ENCODE results near the gene DSTN. TPM values are rescaled to one million over a fixed set of nuclear protein-coding genes. Genes with fewer than 3 reads are reported as not detected.

The DSTN gene
- total RNA-seq, 1 donor, result 27.6 TPM

DNA sequence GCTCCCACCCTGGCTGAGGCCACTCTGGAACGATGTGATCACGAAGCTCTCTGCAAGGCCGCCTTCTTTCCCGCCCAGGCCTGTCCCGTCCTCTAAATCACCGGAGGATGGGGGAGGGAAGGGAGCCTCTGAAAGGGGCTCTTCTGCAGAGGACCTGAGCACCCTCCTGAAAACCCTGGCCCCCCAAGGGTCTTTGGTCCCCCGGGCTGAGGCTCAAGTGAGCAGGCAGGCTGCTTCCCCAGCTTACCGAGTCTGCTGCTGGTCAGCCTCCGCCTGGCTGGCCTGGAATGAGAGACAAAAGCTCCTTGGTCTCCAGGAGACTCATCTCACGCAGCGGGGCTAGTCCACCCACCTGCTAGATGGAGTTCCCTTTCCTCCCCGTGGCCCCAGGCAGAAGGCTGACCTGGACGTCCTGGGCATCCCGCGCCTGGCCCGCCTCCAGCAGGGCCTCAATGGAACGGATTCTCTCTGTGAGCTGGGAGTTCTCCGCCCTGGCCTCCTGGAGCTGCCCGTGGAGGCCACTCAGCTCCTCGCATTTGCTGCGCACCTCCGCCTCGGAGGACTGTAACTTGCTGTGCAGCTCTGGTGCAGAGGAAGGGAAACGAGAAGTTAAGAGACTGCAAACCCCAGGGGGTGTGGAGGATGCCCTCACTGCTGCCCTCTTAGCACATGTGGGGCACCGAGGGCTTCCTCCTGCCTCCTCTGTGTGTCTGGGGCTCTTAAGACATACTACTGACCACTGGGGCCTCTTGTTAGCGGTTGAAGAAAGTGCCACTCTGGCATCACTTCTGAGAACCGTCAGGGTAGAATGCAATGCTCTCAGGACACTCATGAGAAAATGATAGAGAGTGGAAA, 57.5 kb downstream of the DSTN start:
- no peaks in the 10 kb centered on the region for H3K9me3 ChIP-seq (ENCODE audit: low read depth, low read length)
- no peaks in the 10 kb centered on the region for H3K4me1 ChIP-seq (ENCODE audit: insufficient read depth, low read length)
- H3K4me3 ChIP-seq (ENCODE audit: low read length), result no peak overlapping the region
- no peaks in the 10 kb centered on the region for H3K27me3 ChIP-seq (ENCODE audit: insufficient read depth, low read length)

DNA sequence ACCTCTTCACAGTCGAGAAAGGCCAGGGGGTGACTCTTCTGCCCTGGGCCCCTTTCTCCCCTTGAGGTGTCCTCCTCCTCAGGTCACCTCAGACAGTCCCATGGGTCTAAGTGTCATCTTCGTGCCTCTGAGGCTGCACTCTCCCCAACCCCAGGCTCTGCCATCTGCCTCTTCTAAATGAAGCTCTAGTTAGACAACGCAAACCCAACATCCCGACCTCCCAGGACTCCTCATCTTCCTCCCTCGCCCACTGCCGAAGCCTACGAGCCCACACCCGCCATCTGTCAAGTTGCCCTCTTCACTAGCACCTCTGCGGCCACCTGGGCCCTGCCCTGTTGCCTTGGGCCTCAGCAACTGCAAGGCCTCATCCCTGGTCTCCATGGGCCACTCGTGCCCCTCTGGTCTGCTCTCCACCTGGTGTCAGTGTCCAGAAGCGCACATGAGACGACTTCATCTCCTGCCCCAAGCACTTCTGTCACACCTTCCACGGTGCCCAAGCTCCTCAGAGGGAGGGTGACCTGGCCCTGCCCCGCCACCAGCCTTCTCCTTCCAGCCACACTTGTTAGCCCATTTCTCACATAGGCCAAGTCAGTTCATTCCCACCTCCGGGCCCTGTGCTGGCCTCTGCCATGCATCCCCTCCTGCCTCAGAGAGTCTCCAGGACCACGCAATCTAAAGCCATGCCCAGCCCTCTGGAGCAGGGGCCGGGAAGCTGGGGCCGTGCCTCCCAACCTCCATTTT, 58.4 kb downstream of the DSTN start:
- Histone ChIP-seq H3K4me3 (ENCODE audit: low read length) (no peak overlapping the region), H3K9me3 (ENCODE audit: low read depth, low read length) (no peaks in the 10 kb centered on the region), H3K27me3 (ENCODE audit: insufficient read depth, low read length) (no peaks in the 10 kb centered on the region), H3K4me1 (ENCODE audit: insufficient read depth, low read length) (no peaks in the 10 kb centered on the region)

DNA sequence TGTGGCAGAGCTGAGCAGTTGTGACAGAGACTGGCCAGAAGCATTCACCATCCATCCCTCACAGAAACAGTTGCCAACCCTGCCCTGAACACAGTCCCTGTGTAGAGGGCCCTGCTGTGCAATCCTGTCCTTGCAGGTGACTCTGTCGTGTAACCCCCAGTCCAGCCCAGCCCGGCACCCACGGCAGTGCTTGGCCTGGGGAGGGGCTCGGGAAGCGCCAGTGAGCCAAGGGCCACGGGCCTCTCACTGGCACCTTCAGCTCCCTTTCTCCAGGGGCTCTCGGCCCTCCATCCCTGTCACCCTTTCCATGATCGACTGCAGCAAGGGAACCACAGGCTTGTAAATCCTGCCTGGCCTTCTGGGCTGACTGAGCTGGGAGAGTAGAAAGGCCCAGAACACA, 59.1 kb downstream of the DSTN start:
- Histone ChIP-seq H3K27me3 (ENCODE audit: insufficient read depth, low read length) (no peaks in the 10 kb centered on the region), H3K4me3 (ENCODE audit: low read length) (no peak overlapping the region), H3K4me1 (ENCODE audit: insufficient read depth, low read length) (no peaks in the 10 kb centered on the region), H3K9me3 (ENCODE audit: low read depth, low read length) (no peaks in the 10 kb centered on the region)

DNA sequence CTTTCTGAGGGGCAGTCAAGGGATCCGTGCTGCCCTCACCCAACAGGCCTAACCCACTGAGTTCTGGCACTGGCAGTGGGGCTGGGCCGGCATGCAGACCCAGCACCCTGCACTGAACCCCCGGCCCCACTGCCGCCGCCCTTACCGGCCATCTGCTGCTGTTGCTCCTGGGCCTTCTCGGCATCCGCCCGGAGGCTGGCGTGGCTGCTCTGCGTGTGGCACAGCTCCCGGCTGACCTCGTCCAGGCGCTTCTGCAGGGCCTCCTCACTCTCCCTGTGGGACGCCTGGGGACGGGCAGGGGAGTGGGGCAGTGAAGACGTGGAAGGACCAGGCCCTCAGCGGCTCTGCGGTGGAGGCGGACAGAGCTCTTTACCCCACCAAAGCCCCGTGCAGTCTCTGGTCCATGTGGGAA, 59.8 kb downstream of the DSTN start:
- H3K4me3 ChIP-seq (ENCODE audit: low read length), result no peak overlapping the region
- H3K4me1 ChIP-seq (ENCODE audit: insufficient read depth, low read length), result no peaks in the 10 kb centered on the region
- H3K27me3 ChIP-seq (ENCODE audit: insufficient read depth, low read length), result no peaks in the 10 kb centered on the region
- no peaks in the 10 kb centered on the region for H3K9me3 ChIP-seq (ENCODE audit: low read depth, low read length)

DNA sequence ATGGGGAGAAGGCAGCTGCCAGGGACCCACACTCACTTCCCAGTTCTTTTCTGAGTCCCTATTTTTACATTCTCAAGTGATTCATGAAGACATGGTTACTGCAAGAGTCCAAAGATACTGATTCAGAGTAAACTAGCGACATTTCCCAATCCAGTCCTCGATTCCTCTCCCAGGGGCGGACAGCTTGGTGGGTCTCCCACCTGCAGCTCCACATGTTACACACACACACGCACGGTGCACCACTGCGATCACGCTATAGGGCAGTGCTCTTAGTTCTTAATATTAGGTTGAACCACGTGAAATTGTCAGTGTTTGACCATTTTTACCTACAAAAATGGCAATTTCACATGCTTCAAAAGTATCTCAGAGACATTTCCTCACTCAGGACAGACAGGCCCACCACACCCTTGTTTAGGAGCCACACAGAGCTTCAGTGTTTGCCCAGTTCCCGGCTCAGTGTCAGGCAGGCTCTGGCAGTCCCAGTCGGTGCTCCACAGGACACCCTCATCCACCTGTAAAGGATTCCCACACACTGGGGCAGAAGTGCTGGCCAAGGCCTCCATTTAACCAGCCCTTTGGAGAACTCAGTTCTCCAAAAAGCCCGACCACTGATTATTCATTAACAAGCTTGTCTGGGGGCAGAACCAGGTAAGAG, 60.4 kb downstream of the DSTN start:
- Histone ChIP-seq H3K9me3 (ENCODE audit: low read depth, low read length) (no peaks in the 10 kb centered on the region), H3K4me3 (ENCODE audit: low read length) (no peak overlapping the region)

DNA sequence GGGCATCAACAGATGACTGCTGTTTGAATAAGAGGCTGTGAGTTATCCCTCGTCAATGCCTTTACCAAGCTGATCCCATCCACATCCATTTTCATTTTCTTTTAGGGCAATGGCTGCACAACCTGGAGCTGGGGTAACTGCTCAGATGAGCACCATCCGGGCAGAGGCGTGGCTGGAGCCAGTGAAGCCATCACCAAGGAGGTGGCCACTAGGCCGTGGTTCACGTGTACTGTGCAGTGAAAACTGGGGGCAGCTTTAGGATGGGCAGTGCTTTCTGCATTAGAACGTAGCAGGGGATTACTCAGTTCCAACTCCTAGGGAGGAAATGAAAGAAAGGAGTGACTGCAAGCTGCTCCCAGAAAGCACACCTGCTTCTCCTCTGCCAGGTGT, 60.9 kb downstream of the DSTN start:
- Histone ChIP-seq H3K4me3 (ENCODE audit: low read length) (no peak overlapping the region), H3K4me1 (ENCODE audit: insufficient read depth, low read length) (no peaks in the 10 kb centered on the region), H3K27me3 (ENCODE audit: insufficient read depth, low read length) (no peaks in the 10 kb centered on the region), H3K9me3 (ENCODE audit: low read depth, low read length) (no peaks in the 10 kb centered on the region)

More for the DNA sequence above, 60.4 kb downstream of the DSTN start:
- Histone ChIP-seq H3K27me3 (ENCODE audit: insufficient read depth, low read length) (no peaks in the 10 kb centered on the region), H3K4me1 (ENCODE audit: insufficient read depth, low read length) (no peaks in the 10 kb centered on the region)

DNA sequence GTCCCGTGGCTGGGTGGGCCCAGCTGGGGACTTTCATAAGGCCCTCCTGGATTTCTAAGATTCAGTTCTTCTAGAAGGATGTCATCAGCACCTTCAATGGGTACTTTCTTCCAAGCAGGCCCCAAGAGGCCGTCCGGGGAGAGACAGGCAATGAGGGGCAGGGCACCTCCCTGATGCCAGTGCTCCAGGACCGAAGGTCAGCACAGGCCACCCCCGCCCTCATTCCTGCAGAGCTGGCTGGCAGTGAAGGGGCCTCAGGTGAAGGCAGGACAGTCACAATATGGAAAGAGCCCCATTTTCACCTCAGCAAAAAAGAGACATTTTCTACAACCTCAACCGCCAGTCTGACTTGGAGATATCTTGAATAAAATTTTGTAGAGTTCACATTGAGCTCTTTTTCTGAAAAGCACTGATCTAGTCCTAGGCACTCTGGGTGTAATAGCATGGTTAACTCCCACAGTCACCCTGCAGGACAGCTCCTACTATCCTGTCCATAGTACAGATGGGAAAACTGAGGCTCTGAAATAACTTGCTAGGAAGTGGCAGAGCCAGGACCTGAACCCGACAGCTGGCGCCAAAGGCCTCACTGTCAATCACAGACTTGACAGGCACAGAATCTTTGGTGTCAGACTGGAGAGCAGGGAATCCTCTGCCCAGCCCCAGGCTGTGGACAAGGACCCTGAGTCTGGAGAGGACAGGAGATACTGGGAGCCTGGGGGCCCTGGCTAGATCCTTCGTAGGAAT, 61.9 kb downstream of the DSTN start:
- Histone ChIP-seq H3K27me3 (ENCODE audit: insufficient read depth, low read length) (no peaks in the 10 kb centered on the region), H3K4me3 (ENCODE audit: low read length) (no peak overlapping the region), H3K4me1 (ENCODE audit: insufficient read depth, low read length) (no peaks in the 10 kb centered on the region), H3K9me3 (ENCODE audit: low read depth, low read length) (no peaks in the 10 kb centered on the region)

DNA sequence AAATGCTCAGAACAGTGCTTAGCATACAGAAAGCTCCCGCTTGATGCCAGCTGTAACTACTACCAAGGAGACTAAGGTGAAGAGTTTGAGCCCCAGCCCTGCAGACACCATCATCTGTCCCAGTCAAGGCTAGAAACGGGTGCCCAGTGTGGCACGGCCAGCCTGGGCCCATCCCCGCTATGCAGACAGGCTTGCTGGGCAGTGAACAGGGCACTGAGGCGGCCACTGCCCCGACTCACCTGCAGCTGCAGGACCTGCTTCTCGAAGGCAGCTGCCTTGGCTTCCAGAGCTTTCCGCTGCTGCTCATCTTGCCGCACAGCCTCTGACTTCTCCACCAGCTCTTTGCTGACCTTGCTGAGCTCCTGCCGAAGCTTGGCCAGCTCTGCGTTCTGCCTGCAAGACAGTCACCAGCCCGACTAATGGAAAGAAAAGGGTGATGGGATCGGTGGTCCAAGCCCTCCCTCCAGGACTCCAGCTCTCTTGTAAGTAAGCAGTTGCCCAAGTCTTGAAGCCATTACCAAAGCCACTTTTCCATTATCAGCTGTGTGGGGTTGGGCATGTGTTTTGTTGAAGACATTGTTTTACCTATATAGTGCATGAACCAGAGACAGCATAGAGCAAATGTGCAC, 63.5 kb downstream of the DSTN start:
- Histone ChIP-seq H3K27me3 (ENCODE audit: insufficient read depth, low read length) (no peaks in the 10 kb centered on the region), H3K4me1 (ENCODE audit: insufficient read depth, low read length) (no peaks in the 10 kb centered on the region), H3K9me3 (ENCODE audit: low read depth, low read length) (no peaks in the 10 kb centered on the region), H3K4me3 (ENCODE audit: low read length) (no peak overlapping the region)

DNA sequence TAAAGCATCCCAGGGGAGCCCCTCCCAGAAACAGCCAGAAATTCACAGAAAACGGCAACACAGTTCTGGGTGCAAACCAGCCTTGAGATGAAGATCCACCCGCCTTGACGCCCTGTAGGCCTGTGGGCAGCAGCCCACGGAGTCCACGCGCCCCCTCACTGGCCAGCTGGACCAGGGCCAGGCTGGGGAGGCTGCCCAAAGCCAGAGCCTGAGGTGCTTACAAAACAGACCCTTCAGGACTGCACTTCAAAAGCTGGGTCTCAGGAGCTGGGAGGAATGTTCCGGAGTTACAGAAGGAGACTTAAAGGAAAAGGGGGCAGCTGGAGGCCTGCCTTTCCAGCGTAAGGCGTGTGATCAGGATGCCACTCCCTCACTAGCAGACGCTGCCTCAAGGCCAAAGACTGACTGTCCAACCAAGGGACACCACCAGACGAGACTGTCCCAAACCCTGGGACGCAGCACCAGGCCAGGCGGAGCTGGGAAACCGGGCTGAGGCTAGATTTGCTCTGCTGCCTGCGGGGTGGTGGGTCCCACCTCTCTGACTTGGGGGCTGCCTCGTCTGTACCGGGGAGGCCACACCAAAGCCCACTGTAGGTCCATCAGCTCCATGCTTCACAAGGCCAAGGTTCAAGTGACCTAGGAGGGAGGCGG, 64.1 kb downstream of the DSTN start:
- H3K4me1 ChIP-seq (ENCODE audit: insufficient read depth, low read length), result no peaks in the 10 kb centered on the region
- H3K9me3 ChIP-seq (ENCODE audit: low read depth, low read length), result no peaks in the 10 kb centered on the region
- H3K27me3 ChIP-seq (ENCODE audit: insufficient read depth, low read length), result no peaks in the 10 kb centered on the region
- no peak overlapping the region for H3K4me3 ChIP-seq (ENCODE audit: low read length)

DNA sequence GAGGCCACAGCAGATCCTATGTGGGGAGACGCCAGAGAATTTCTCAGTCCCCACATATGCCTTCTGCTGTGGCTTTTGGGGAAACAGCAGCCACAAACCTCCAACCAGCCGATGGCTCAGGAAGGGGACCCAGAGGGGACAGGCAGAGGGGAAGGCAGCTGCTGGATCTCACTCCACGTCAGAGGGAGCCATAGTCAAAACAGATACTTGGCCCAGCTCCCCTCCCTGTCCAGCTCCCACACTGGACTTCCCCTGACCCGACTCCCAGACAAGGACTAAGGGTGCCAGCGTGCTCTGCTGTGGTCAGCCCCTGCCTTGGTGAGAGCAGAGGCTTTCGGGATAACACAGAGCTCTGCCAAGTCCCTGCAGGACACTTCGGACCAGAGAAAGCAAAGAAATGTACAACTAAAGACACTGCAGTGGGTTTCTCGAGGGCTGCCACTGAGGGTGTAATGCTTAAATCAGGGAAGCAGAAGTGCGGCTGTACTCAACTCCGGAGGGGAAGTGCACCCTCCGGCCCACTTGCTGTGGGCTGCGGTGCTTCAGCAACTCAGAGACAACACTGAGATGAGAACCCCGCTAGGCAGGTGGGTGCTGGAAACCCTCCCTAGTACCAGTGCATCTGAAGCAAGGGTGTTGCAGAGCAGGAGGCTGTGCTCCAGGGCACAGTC, 64.9 kb downstream of the DSTN start:
- Histone ChIP-seq H3K9me3 (ENCODE audit: low read depth, low read length) (no peaks in the 10 kb centered on the region), H3K4me1 (ENCODE audit: insufficient read depth, low read length) (no peaks in the 10 kb centered on the region), H3K27me3 (ENCODE audit: insufficient read depth, low read length) (no peaks in the 10 kb centered on the region), H3K4me3 (ENCODE audit: low read length) (no peak overlapping the region)

DNA sequence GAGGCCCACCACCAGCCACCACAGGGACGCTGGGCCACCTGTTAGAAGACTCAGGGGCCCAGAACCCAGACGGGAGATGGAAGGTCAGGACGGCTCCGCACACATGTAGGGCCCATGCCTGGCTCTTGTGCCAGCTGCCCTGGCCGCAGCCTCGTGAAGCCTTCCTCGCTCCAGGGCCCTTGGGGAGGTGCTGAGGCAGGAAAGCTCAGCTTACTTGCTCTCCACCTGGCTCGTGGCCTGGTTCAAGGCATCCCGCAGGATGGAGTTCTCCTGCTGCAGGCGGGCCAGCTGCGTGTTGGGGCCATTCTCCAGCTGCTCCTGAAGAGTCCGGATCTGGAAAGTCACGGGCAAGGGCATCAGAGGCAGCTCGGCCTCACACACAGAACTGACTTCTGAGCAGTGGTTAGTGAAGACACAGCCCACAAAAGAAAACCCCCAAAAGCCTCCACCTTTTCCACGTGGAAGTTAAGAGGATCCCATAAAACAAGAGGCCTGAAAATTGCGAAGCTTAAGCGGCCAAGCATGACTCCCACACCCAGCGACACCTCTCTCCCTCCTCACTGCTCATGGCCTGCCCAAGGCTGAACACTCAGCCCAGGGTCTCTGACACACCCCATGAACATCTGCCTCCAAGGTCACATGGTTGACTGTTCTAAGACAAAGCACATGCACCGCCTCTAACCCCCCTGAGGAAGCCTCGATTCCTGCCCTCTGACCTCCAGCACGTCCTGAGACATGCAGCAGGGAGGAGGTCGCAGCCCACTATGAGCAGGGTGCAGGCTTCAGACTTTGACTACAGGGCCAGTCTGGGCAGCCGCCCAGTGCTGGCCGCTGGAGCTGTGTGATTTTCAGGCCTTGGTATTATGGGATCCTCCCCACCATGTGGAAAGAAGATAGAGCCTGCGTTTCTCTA, 65.7 kb downstream of the DSTN start:
- H3K27me3 ChIP-seq (ENCODE audit: insufficient read depth, low read length), result no peaks in the 10 kb centered on the region
- no peaks in the 10 kb centered on the region for H3K9me3 ChIP-seq (ENCODE audit: low read depth, low read length)
- H3K4me1 ChIP-seq (ENCODE audit: insufficient read depth, low read length), result no peaks in the 10 kb centered on the region
- H3K4me3 ChIP-seq (ENCODE audit: low read length), result no peak overlapping the region

DNA sequence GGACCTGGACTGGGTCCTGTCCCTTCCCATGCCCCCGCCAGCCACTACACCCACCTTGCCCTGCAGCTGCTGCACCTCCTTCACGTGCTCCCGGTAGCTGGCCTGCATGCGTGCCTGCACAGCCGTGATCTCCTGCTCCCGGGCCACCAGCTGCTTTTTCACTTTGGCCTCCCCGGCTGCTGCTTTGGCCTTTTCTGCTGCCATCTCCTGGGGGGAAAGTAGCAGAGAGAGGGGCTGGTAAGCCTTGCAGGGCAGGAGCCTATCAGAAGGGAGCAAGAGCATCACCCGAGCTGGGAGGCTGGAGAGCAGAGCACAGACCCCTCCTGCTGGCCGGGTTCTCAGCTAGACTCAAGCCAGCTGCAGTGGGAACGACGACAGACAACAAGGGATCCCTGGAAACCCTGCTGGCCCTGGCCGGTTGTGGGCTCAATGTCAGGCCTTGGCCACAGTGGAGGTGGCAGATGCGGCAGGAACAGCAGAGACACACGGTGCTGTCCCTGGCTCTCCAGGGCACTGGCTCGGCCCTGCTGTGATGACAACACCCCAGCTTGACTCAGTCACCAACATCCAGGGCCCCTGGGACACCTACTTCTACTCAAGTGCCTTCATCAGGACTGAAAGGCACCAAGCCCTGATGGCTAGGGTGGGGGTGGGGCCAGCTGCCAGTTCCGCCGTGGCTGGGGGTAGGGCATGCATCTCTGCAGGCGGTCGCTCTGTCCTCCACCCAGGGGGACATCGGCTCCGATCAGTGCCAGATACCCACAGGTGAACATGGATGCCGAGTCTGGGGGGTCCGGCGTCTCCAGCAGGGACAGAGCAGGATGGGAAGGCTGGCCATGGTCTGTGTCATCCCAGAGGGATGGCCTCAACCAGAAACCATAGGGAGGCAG, 66.9 kb downstream of the DSTN start:
- H3K9me3 ChIP-seq (ENCODE audit: low read depth, low read length), result no peaks in the 10 kb centered on the region
- H3K4me1 ChIP-seq (ENCODE audit: insufficient read depth, low read length), result no peaks in the 10 kb centered on the region
- no peak overlapping the region for H3K4me3 ChIP-seq (ENCODE audit: low read length)
- no peaks in the 10 kb centered on the region for H3K27me3 ChIP-seq (ENCODE audit: insufficient read depth, low read length)
